GM19324 (cell line): ENCODE data around the gene SYT2.
"Not testable (repeated sequence)": the region's sequence is repeated elsewhere in the genome, so short reads cannot be mapped to it uniquely, and the experiment has no call there.

Experiments
- ATAC-seq: cut with Tn5 transposase; IDR thresholded peaks from one replicate; pipeline ENCODE4 v1.9.1; 2021; ENCODE audit warnings: mild to moderate bottlenecking, moderate library complexity; ENCODE audit not compliant: unreplicated experiment, low FRiP score

The SYT2 gene

DNA sequence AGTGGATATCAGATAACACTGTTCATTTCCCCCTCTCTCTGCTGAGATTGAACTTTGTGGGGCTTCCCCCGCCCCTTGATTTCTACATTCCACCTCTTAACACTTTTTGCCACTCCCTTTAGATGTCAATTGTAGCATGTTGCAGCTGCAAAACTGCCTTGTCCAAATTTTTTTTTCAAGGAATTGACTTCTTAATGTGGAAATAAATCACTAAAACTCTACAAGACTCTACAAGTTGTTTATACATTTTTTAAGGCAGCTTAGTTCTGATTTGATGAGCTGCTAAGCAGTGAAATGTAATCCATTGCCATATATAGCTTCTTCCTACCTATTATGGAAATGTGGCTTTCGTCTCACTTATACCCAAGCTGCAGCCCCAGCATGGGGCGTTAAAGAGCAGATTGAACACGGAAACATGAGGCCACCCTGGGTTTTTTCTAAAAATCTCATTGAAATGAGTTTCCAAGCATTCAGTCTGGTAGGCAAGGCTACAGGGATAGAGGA is 132.2 kb downstream of the SYT2 start:
- ATAC-seq: no peak

DNA sequence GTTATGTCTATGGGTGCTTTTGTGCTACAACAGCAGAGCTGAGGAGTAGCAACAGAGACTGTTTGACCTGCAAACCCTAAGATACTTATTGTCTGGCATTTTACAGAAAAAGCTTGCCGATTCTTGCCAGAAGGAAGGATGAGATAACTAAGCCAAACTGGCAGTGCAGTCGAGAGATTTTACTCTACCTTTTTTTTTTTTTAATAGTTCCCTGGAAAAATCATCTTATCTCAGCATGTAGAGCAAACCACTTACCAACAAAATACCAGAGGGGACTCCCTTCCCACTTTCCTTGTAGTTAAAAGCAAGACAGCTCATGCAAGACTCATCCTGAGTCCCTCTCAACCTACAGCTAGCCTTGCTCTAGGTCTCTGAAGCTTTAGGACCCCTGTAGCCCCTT is 132.9 kb downstream of the SYT2 start:
- no peak for ATAC-seq

- ATAC-seq: no peak
Observed at GRCh38 chr1:202576816-202577215, 133.4 kb downstream of the SYT2 start.

DNA sequence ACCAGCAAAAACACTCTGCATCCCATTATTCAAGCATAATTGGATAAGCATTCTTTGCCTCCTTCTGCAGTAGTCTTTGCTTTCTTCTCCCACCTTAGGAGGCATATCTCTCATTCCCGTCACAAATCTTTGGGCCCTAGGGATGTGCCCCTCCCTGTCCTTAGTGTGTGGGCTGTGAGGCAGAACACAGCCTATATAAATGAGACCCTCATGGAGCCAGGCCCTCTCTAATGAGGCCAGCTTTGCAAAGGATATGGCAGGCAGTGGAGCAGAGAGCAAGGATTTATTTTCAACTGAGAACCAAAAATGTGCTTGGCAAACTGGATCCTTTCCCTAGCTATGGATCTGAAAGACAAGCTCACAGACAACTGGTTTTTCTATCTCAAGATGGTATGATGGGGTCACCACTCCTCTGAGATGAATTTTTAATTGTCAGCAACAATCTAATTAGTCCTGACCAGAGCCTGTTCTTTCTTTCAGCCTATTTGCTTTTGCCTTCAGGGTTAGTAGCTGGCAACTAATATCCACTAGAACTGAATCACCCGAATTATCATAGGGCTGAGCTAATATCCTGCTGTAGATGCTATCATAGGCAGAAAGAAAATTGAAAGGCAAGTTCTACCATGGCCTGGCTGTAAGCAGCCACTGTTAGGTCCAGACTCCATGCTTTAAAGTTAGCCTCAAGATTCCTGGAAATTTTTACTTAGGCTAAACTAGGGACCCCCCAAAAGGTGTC is 134.2 kb downstream of the SYT2 start:
- ATAC-seq: no peak

- ATAC-seq: no peak
Observed at GRCh38 chr1:202572867-202573266, 137.4 kb downstream of the SYT2 start.

GRCh38 chr1:202571719-202572339 is 138.4 kb downstream of the SYT2 start:
- ATAC-seq: no peak

- no peak for ATAC-seq
Observed at GRCh38 chr1:202569393-202570322, 140.6 kb downstream of the SYT2 start.

DNA sequence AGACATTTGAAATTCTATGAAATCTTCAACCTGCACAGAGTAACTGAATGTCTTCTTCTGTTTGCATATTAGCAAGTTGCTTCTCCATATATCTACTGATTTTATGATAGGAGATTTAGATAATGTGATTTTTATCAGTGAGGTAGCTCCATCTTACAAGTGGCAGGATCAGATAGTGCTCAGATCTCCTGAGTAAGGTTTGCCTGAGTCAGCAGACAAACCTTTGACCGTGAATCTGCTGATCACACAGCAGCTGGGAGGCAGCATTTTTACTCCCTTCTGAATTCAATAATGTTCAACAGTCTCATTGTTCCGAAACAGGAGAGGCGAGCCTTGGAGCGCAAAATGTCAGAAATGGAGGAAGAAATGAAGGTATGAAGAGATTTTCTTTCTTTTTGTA is 141.4 kb downstream of the SYT2 start:
- ATAC-seq: no peak

- ATAC-seq: no peak
Observed at GRCh38 chr1:202568410-202568809, 141.8 kb downstream of the SYT2 start.

- no peak for ATAC-seq
Observed at GRCh38 chr1:202567738-202568137, 142.5 kb downstream of the SYT2 start.

GRCh38 chr1:202565890-202566602 is 144.2 kb downstream of the SYT2 start:
- ATAC-seq: peak; percentile 61

GRCh38 chr1:202564958-202565495 is 145.2 kb downstream of the SYT2 start:
- ATAC-seq: no peak

- no peak for ATAC-seq
Observed at GRCh38 chr1:202563818-202564217, 146.4 kb downstream of the SYT2 start.

- no peak for ATAC-seq
Observed at GRCh38 chr1:202562444-202563060, 147.7 kb downstream of the SYT2 start.

GRCh38 chr1:202561726-202562443 is 148.4 kb downstream of the SYT2 start:
- no peak for ATAC-seq

GRCh38 chr1:202561240-202561639 is 149.0 kb downstream of the SYT2 start:
- no peak for ATAC-seq

- not testable (repeated sequence) for ATAC-seq
Observed at GRCh38 chr1:202557662-202558061, 152.6 kb downstream of the SYT2 start.

GRCh38 chr1:202556037-202556436 is 154.2 kb downstream of the SYT2 start:
- ATAC-seq: not testable (repeated sequence)

DNA sequence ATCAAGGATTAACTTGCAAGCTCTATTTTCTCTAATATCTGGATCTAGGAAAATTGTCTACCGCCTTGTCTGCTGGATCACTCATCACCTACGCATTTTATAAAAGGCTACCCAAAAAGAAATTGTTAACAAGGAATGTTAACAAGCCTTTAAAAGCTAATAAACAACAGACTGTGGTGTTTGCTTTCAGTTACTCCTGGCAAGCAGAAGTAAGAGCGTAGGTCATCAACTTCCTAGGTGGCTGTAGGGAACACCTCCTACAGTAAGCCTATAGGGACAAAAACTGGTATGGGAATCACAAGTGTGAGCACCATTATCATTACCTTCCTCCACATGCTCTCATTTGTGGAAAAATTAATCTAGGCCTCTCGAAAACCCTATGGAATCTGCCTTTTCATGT is 155.6 kb downstream of the SYT2 start:
- not testable (repeated sequence) for ATAC-seq
